PFSK-1 (cell line): ENCODE results near the gene FOXF2.

Experiments used
- POLR2AphosphoS5 ChIP-seq: IDR thresholded peaks from 2 replicates; pipeline ENCODE4 v1.6.1; 2012; ENCODE audit warnings: low read depth, mild to moderate bottlenecking, control low read depth, low read length, moderate library complexity
- REST ChIP-seq, 2 experiments: IDR thresholded peaks; 2 replicates each; pipeline versions ENCODE4 v1.6.1 to v1.8.0; 2011 to 2012; ENCODE audit warnings: low read depth in 2 of 2, low read length in 2 of 2, control low read depth in 1 of 2, inconsistent platforms in 1 of 2, mild to moderate bottlenecking in 1 of 2, moderate library complexity in 1 of 2; ENCODE audit not compliant: insufficient read depth in 1 of 2
- SIN3A ChIP-seq: IDR thresholded peaks from 2 replicates; pipeline ENCODE4 v1.6.1; 2012; ENCODE audit warnings: mild to moderate bottlenecking, low read length, moderate library complexity, borderline replicate concordance; ENCODE audit not compliant: insufficient read depth

DNA sequence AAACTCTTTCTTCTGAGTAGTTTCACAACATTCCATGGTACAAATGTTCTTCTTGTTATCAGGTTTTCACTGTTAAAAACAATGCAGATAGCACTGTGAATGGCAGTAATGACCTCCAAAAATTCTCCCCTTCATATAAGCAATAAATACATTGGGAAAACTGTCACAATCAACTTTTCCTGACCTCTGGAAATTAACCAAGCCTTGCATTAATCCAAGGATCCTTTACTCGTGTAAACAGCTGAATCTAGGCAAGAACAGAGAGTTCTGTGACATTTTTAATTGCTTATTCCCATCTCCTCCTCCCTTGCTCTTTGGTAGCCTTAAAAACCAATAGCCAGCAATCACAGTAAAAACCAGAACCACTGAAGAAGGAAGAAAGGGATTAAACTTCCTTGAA is 39.7 kb upstream of the FOXF2 start:
- no peak for TF ChIP-seq SIN3A
- TF ChIP-seq REST (IDR thresholded peaks at IDR 0.05; ENCODE audit: insufficient read depth in 1 of 2, low read depth in 2 of 2, low read length in 2 of 2), result no peak
- TF ChIP-seq POLR2AphosphoS5, result no peak
